HG03457 (cell line): Measurements from ENCODE around the gene TNIP1.

ENCODE experiments used
- ATAC-seq: cut with Tn5 transposase; IDR thresholded peaks from one replicate; pipeline ENCODE4 v1.9.1; 2021; ENCODE audit warnings: moderate number of reproducible peaks; ENCODE audit not compliant: unreplicated experiment

TNIP1 gene

GRCh38 chr5:151085517-151086041, 4.7 kb upstream of the TNIP1 start:
- no peak for ATAC-seq

GRCh38 chr5:151084363-151084762, 3.5 kb upstream of the TNIP1 start:
- ATAC-seq: no peak

GRCh38 chr5:151083081-151083676, 2.3 kb upstream of the TNIP1 start:
- ATAC-seq: no peak

GRCh38 chr5:151082282-151082902, 1.6 kb upstream of the TNIP1 start:
- ATAC-seq: no peak

GRCh38 chr5:151081431-151082281, 822 bp upstream of the TNIP1 start:
- ATAC-seq: no peak

GRCh38 chr5:151079838-151080612, 809 bp downstream of the TNIP1 start:
- ATAC-seq: no peak

- ATAC-seq: peak; percentile 47
Measured at GRCh38 chr5:151078490-151079262, 2.2 kb downstream of the TNIP1 start.

GRCh38 chr5:151077967-151078366, 2.9 kb downstream of the TNIP1 start:
- no peak for ATAC-seq

GRCh38 chr5:151077419-151077818, 3.4 kb downstream of the TNIP1 start:
- no peak for ATAC-seq

GRCh38 chr5:151076616-151077015, 4.2 kb downstream of the TNIP1 start:
- ATAC-seq: no peak

GRCh38 chr5:151075698-151076331, 5.0 kb downstream of the TNIP1 start:
- ATAC-seq: no peak

- ATAC-seq: no peak
Measured at GRCh38 chr5:151074557-151074956, 6.3 kb downstream of the TNIP1 start.

- no peak for ATAC-seq
Measured at GRCh38 chr5:151073280-151073679, 7.6 kb downstream of the TNIP1 start.

GRCh38 chr5:151072630-151073025, 8.2 kb downstream of the TNIP1 start:
- ATAC-seq: no peak

- no peak for ATAC-seq
Measured at GRCh38 chr5:151071848-151072629, 8.8 kb downstream of the TNIP1 start.

- no peak for ATAC-seq
Measured at GRCh38 chr5:151071021-151071420, 9.8 kb downstream of the TNIP1 start.

GRCh38 chr5:151070449-151070848, 10.4 kb downstream of the TNIP1 start:
- ATAC-seq: no peak

GRCh38 chr5:151068433-151069197, 12.2 kb downstream of the TNIP1 start:
- peak; percentile 66 for ATAC-seq
